ENCODE measurements around the gene YPEL5. TPM values are rescaled to one million over a fixed set of nuclear protein-coding genes. Genes with fewer than 3 reads are reported as not detected.

YPEL5 gene
- polyA plus RNA-seq, 1 donor (not counting 4 experiments of a cell fraction or from before 2014, with no cell fraction given) = 126 TPM

DNA sequence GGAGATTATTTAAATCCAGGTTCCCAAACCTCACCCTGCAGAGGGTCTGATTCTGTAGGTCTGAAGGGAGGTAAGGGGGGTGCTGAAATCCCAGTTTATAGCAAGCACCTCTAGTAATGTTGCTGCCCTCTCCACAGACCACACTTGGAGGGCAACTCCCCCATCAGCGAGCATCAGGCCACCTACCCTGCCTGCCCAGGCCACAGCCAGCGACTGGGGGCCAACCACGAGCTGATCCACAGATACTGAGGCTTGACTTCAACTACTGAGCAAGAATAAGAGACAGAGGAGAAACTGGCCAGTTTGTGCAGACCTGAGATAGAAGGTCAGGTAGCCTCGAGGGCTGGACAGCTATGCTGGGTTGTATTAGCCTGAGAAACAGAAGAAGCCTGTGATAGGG is 48.2 kb downstream of the YPEL5 start:
- no peak for DNase-seq (ENCODE audit: low read depth, low spot score)
- Histone ChIP-seq H3K4me1 (ENCODE audit: control insufficient read depth, extremely low read depth, insufficient read depth, low read length) (no peaks in the 10 kb centered on the region), H3K27ac (ENCODE audit: control insufficient read depth, insufficient read depth, low read length) (no peak overlapping the region), H3K79me2 (ENCODE audit: control insufficient read depth, insufficient read depth, low read length) (no peaks in the 10 kb centered on the region), H3K4me3 (ENCODE audit: control insufficient read depth in 2 of 3, extremely low read depth in 1 of 3, insufficient read depth in 2 of 3, low read depth in 1 of 3, low read length in 3 of 3) (no peak overlapping the region), H2AFZ (ENCODE audit: control insufficient read depth, low read length) (no peak overlapping the region), H3K27me3 (ENCODE audit: control insufficient read depth, extremely low read depth, insufficient read depth, low read length) (peaks cover 9% of the 10 kb centered on the region), H3K9me1 (ENCODE audit: control insufficient read depth, extremely low read depth, insufficient read depth, low read length) (no peaks in the 10 kb centered on the region), H3K9me3 (ENCODE audit: control insufficient read depth, low read depth, low read length) (no peaks in the 10 kb centered on the region), H3K4me2 (ENCODE audit: control insufficient read depth, extremely low read depth, insufficient read depth, low read depth, low read length) (no peak overlapping the region), H4K20me1 (ENCODE audit: control insufficient read depth, extremely low read depth, insufficient read depth, low read length) (no peaks in the 10 kb centered on the region), H3K36me3 (ENCODE audit: control insufficient read depth in 2 of 2, extremely low read depth in 1 of 2, insufficient read depth in 2 of 2, low read length in 2 of 2) (no peaks in the 10 kb centered on the region), H3K9ac (ENCODE audit: control insufficient read depth, extremely low read depth, insufficient read depth, low read length) (no peak overlapping the region)
- FAIRE-seq = no peak
- no peak for TF ChIP-seq EZH2 (IDR thresholded peaks at IDR 0.05; ENCODE audit: low read length)
- TF ChIP-seq, protein P1, sequence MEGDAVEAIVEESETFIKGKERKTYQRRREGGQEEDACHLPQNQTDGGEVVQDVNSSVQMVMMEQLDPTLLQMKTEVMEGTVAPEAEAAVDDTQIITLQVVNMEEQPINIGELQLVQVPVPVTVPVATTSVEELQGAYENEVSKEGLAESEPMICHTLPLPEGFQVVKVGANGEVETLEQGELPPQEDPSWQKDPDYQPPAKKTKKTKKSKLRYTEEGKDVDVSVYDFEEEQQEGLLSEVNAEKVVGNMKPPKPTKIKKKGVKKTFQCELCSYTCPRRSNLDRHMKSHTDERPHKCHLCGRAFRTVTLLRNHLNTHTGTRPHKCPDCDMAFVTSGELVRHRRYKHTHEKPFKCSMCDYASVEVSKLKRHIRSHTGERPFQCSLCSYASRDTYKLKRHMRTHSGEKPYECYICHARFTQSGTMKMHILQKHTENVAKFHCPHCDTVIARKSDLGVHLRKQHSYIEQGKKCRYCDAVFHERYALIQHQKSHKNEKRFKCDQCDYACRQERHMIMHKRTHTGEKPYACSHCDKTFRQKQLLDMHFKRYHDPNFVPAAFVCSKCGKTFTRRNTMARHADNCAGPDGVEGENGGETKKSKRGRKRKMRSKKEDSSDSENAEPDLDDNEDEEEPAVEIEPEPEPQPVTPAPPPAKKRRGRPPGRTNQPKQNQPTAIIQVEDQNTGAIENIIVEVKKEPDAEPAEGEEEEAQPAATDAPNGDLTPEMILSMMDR (optimal IDR thresholded peaks at IDR 0.05 in 1 of 3, IDR thresholded peaks at IDR 0.05 in 1 of 3, conservative IDR thresholded peaks at IDR 0.05 in 1 of 3; ENCODE audit: extremely low read depth in 1 of 3, insufficient read depth in 2 of 3, low read length in 3 of 3) = no peak
- dilution Hi-C loops (cut with MboI; ENCODE audit: extremely low pct_ligation_motif_present, low sequenced_read_pairs) = no loop called here

DNA sequence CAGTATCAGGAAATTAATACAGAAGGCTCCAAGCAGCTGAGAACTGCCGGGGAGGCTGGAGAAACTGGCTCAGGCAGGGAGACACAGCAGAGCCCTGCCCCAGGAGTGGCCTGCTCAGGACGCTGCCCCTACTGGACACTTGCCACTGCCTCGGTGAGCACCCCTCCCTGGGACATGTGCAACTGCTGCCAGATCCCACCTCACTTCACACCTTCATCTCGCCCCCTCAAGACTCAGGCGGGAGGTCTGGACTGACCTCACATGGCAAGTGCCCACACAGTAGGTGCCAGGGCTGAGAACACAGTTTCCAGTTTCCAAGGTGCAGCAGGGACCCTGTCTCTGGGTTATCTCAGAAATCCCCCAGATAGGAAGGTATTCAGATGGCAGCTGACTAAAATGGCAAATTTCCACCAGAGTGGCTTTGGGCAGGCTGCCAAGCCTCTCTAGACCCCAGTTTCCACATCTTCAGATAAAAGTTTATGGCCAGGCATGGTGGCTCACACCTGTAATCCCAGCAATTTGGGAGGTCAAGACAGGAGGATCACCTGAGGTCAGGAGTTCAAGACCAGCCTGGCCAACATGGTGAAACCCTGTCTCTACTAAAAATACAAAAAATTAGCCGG is 50.9 kb downstream of the YPEL5 start:
- Histone ChIP-seq H3K9me1 (ENCODE audit: control insufficient read depth, extremely low read depth, insufficient read depth, low read length) (no peaks in the 10 kb centered on the region), H3K9ac (ENCODE audit: control insufficient read depth, extremely low read depth, insufficient read depth, low read length) (no peak overlapping the region), H2AFZ (ENCODE audit: control insufficient read depth, low read length) (no peak overlapping the region), H3K9me3 (ENCODE audit: control insufficient read depth, low read depth, low read length) (no peaks in the 10 kb centered on the region), H3K79me2 (ENCODE audit: control insufficient read depth, insufficient read depth, low read length) (no peaks in the 10 kb centered on the region), H3K27me3 (ENCODE audit: control insufficient read depth, extremely low read depth, insufficient read depth, low read length) (peaks cover 6% of the 10 kb centered on the region), H4K20me1 (ENCODE audit: control insufficient read depth, extremely low read depth, insufficient read depth, low read length) (no peaks in the 10 kb centered on the region), H3K4me2 (ENCODE audit: control insufficient read depth, extremely low read depth, insufficient read depth, low read depth, low read length) (no peak overlapping the region), H3K4me3 (ENCODE audit: control insufficient read depth in 2 of 3, extremely low read depth in 1 of 3, insufficient read depth in 2 of 3, low read depth in 1 of 3, low read length in 3 of 3) (no peak overlapping the region), H3K27ac (ENCODE audit: control insufficient read depth, insufficient read depth, low read length) (no peak overlapping the region), H3K36me3 (ENCODE audit: control insufficient read depth in 2 of 2, extremely low read depth in 1 of 2, insufficient read depth in 2 of 2, low read length in 2 of 2) (no peaks in the 10 kb centered on the region), H3K4me1 (ENCODE audit: control insufficient read depth, extremely low read depth, insufficient read depth, low read length) (no peaks in the 10 kb centered on the region)
- no peak for DNase-seq (ENCODE audit: low read depth, low spot score)
- no peak for TF ChIP-seq EZH2 (IDR thresholded peaks at IDR 0.05; ENCODE audit: low read length)
- TF ChIP-seq, protein P1 (optimal IDR thresholded peaks at IDR 0.05 in 1 of 3, IDR thresholded peaks at IDR 0.05 in 1 of 3, conservative IDR thresholded peaks at IDR 0.05 in 1 of 3; ENCODE audit: extremely low read depth in 1 of 3, insufficient read depth in 2 of 3, low read length in 3 of 3) = no peak
- FAIRE-seq = no peak
- dilution Hi-C loops (cut with MboI; ENCODE audit: extremely low pct_ligation_motif_present, low sequenced_read_pairs) = no loop called here

Measured in keratinocyte (primary cell).